HG03342 (cell line): ENCODE measurements around the gene CCNY.
"Not testable (repeated sequence)": the region's sequence is repeated elsewhere in the genome, so short reads cannot be mapped to it uniquely, and the experiment has no call there.

Experiments
- ATAC-seq: cut with Tn5 transposase; IDR thresholded peaks from one replicate; pipeline ENCODE4 v1.9.1; 2021; ENCODE audit warnings: mild to moderate bottlenecking, moderate library complexity; ENCODE audit not compliant: unreplicated experiment

The CCNY gene

DNA sequence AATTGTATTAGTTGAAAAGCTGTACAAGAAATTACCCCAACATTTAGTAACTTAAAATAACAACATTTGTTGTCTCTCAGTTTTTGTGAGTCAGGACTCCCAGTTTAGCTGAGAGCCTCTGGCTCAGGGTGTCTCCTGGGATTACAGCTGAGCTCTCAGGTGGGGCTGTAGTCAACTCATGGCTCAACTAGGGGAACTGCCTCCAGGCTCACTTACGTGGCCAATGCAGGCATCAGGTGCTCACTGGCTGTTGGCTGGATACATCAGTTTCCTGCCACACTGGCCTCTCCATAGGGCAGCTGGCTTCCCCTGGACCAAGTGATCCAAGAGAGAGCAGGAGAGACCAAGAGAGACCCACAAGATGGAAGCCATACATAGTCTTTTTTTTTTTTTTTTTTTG is 17.5 kb downstream of the CCNY start:
- peak; percentile 45 for ATAC-seq

GRCh38 chr10:35354257-35354656 is 17.9 kb downstream of the CCNY start:
- ATAC-seq, result not testable (repeated sequence)

GRCh38 chr10:35355971-35356724 is 19.8 kb downstream of the CCNY start:
- peak; percentile 69 for ATAC-seq

DNA sequence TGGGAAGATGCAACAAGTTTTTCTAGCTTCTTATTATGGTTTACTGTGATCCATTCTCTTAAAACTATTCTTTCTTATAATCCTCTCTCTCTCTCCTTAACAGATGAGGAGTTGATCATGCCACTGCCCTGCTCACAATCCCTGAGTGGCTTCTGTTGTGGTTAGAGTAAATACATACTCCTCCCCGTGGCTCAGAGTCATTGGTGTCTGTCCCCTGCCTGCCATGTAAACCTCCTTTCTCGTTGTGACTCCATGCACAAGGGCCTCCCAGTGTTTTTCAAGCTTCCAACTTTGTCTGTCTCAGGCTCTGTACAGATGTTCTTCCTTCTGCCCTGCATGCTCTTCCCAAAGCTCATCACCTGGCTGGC is 20.4 kb downstream of the CCNY start:
- no peak for ATAC-seq

GRCh38 chr10:35359056-35359455 is 22.7 kb downstream of the CCNY start:
- ATAC-seq, result no peak

DNA sequence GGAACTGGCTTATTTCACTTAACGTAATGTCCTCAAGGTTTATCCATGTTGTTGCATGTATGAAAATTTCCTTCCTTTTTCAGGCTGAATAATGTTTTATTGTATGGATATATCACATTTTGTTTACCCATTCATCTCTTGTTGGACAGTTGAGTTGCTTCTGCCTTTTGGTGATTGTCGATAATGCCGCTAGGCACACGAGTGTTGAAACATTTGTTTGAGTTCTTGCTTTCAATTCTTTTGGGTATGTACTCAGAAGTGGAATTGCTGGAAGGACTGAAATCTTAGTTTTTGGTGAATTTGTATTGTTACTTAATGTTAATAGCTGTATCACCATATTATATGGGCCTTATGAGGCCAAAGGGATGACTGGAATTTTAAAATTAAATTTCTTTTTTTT is 23.6 kb downstream of the CCNY start:
- ATAC-seq, result no peak

DNA sequence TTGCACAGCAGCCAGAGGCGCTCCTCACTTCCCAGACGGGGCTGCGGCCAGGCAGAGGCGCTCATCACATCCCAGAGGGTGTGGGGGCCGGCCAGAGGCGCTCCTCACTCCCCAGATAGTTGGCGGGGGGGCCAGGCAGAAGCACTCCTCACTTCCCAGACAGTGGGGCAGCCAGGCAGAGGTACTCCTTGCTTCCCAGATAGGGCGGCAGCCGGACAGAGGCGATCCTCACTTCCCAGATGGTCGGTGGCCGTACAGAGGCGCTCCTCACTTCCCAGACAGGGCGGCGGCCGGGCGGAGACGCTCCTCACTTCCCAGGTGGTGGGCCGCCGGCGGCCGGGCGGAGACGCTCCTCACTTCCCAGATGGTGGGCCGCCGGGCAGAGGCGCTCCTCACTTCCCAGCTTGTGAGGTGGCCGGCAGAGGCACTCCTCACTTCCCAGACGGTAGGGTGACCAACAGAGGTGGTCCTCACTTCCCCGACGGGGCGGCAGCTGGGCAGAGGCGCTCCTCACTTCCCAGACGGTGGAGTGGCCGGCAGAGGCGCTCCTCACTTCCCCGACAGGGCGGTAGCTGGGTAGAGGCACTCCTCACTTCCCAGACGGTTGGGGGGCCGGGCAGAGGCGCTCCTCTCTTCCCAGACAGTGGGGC is 26.5 kb downstream of the CCNY start:
- ATAC-seq, result no peak

GRCh38 chr10:35363587-35363986 is 27.3 kb downstream of the CCNY start:
- ATAC-seq, result no peak

DNA sequence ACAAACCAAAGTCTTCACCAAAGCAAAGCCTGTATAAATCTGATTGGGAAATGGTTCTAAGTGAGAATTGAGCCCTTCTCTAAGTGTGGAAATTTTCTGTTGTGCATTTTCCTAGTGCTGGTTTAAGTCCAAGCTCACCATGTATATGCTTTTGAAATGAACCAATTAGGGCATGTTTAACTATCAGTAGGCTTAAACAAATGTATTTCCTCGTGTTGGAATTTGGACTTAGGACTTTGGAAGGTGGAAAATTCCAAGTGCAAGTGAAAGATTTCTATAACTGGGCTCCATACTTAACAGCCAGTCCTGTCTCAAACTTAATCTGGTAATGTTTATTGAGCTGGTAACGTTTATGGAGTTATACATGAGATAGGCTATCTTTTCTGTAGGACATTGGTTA is 28.5 kb downstream of the CCNY start:
- ATAC-seq, result no peak

DNA sequence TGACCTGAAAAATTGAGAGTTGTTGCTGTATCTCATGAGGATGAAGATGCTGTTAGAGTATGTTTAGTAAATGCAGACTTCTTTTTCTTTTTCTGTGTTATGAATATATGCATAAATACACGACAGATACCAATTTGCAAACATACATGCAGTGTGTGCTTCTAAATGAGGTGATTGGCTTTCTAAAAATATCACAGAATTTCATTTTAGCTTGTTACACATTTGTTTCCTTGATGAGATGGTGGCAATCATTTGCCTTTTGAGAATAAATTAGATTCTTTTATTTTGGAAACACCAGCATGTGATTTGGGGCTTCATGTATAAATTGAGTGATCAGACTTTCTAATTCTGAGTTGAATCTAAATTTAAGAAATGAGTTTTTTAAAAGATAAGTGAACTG is 29.7 kb downstream of the CCNY start:
- no peak for ATAC-seq

DNA sequence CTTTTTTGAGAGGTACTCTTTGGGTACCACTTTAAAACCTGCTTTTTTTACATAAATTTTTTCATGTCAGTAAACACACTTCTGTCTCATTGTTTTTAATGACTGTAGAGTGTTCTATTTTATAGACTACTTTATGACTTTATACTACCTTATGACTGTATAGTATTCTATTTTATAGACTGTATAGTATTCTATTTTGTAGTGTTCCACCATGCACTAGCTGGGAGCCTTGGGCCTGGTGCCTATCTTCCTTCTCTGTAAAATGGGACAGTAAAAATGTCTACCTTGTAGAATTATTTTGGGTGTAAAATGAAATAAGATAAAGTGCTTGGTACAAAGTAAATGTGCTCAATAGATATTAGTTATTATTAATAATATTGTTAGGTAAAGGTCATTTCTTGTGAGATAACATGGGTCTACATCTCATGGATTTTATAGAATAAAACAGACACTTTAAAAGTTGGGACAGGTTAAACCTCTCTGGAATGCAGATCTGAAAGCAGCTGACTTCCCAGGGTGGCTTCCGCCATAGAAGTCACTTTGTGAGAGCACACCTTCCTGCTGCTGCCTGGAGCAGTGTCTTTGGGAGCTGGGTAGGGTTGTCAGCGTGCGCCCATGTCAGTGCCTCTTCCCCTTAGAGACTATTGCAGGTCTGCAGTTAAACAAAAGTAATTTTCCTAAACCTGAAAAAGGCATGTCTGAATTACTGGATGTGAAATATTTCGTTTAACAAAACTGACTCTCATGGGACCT is 31.0 kb downstream of the CCNY start:
- ATAC-seq, result no peak

DNA sequence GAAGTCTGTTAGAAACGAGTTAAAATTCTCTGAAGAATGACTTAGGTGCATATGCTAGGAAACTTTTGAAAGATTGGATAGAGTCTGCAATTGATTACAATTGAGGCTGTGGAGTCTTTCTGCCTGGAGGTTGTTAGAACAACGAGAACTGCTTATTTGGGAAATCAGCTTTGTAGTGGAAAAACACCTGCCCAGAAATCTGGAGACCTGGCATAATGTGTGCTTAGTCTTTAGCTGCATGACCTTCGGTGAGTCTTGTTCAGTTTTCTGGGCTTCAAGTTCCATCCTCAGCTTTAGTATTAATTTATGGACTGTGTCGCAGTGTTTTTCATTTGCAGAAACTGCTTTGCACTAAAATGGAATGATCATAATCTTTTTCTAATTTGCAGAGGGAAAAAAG is 31.7 kb downstream of the CCNY start:
- ATAC-seq, result no peak

GRCh38 chr10:35368485-35369048 is 32.3 kb downstream of the CCNY start:
- no peak for ATAC-seq

- ATAC-seq, result no peak
Measured at GRCh38 chr10:35369049-35369611, 32.8 kb downstream of the CCNY start.

- ATAC-seq, result no peak
Measured at GRCh38 chr10:35371731-35372130, 35.4 kb downstream of the CCNY start.

DNA sequence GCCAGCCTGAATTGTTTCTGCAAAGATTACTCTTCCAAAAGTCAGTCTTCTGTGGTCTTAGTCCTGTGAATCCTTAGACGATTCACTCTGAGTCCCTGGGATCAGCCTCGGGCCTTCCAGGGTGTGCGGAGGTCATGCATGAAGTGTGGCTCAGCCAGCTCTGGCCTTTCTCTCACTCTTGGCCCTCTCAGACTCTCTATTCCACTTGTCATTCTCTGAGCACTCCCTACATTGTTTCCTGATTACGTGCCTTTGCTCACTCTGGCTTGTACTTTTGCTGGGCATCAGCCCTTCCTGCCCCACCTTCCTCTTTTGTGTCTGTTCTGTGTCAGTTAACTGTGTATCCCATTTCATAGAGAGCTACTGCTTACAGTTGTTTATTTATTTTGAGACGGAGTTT is 36.0 kb downstream of the CCNY start:
- ATAC-seq, result no peak

GRCh38 chr10:35375091-35375765 is 38.9 kb downstream of the CCNY start:
- ATAC-seq, result no peak

DNA sequence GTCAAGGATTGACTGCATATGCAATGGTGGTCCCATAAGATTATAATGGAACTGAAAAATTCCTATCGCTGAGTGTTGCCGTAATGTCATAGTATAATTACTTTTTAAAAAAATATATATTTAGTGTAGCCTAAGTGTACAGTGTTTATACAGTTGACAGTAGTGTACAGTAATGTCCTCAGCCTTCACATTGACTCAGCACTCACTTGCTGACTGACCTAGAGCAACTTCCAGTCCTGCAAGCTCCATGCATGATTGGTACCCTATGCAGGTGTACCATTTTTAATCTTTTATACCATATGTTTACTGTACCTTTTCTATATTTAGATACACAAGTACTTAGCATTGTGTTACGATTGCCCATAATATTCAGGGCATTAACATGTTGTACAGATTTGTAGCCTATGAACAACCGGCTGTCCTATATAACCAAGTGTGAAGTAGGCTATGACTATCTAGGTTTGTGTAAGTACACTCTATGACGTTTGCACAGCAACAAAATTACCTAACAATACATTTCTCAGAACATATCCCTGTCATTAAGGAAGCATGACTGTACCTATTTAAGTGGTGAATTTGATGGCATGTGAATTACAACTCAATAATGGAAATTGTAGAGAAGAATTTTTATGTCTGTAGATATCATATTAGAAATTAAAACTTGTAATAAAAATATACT is 40.9 kb downstream of the CCNY start:
- no peak for ATAC-seq

GRCh38 chr10:35378541-35379210 is 42.4 kb downstream of the CCNY start:
- peak; percentile 35 for ATAC-seq
